HepG2 (cell line): ENCODE measurements around the gene SKI. TPM values are rescaled to one million over a fixed set of nuclear protein-coding genes. Genes with fewer than 3 reads are reported as not detected.

Experiments
- ARNTL ChIP-seq: sonication (generic); formaldehyde crosslinking; IDR thresholded peaks from 2 replicates; pipeline ENCODE4 v1.4.0; 2020; ENCODE audit warnings: mild to moderate bottlenecking, missing genetic modification reagents
- BHLHE40 ChIP-seq: IDR thresholded peaks from 2 replicates; pipeline ENCODE4 v1.6.1; 2011; ENCODE audit warnings: low read length, improper control_type of control experiment
- ERF ChIP-seq: IDR thresholded peaks from 2 replicates; pipeline ENCODE4 v1.6.1; 2018; ENCODE audit warnings: missing biosample characterization, missing genetic modification reagents
- MXD4 ChIP-seq: IDR thresholded peaks from 2 replicates; pipeline ENCODE4 v1.6.1; 2016; ENCODE audit warnings: mild to moderate bottlenecking, missing biosample characterization, missing genetic modification reagents
- MXI1 ChIP-seq: IDR thresholded peaks from 3 replicates; pipeline ENCODE4 v1.6.1; 2012; ENCODE audit warnings: low read depth, low read length, inconsistent platforms, borderline replicate concordance
- MYC ChIP-seq: sonication (generic); formaldehyde crosslinking; IDR thresholded peaks from 2 replicates; pipeline ENCODE4 v1.9.0; 2021; ENCODE audit warnings: missing genetic modification reagents, borderline replicate concordance
- MYPOP ChIP-seq: sonication (generic); formaldehyde crosslinking; IDR thresholded peaks from 2 replicates; pipeline ENCODE4 v1.8.1; 2023; ENCODE audit warnings: mild to moderate bottlenecking, moderate library complexity, missing genetic modification reagents
- MZF1 ChIP-seq: sonication (generic); formaldehyde crosslinking; IDR thresholded peaks from 2 replicates; pipeline ENCODE4 v1.8.1; 2023; ENCODE audit warnings: mild to moderate bottlenecking, missing genetic modification reagents, borderline replicate concordance
- POGK ChIP-seq: sonication (generic); formaldehyde crosslinking; conservative IDR thresholded peaks from 2 replicates; pipeline ENCODE4 v1.8.0; 2022; ENCODE audit warnings: mild to moderate bottlenecking, moderate library complexity, missing genetic modification reagents
- SAP130 ChIP-seq: IDR thresholded peaks from 2 replicates; pipeline ENCODE4 v1.6.1; 2016; ENCODE audit warnings: low read depth
- SPEN ChIP-seq: sonication (generic); formaldehyde crosslinking; IDR thresholded peaks from 2 replicates; pipeline ENCODE4 v1.5.1; 2020; ENCODE audit warnings: low read depth, mild to moderate bottlenecking, missing genetic modification reagents
- TCF7 ChIP-seq: sonication (generic); IDR thresholded peaks from 2 replicates; pipeline ENCODE4 v1.6.1; 2016; ENCODE audit warnings: antibody characterized with exemption, low read depth
- ZFP90 ChIP-seq: sonication (generic); formaldehyde crosslinking; IDR thresholded peaks from 2 replicates; pipeline ENCODE4 v1.8.0; 2022; ENCODE audit warnings: missing genetic modification reagents, mild to moderate bottlenecking, inconsistent platforms, borderline replicate concordance
- ZHX2 ChIP-seq, 2 experiments: sonication (generic) in 1 of 2; formaldehyde crosslinking in 1 of 2; IDR thresholded peaks; 2 replicates each; pipeline versions ENCODE4 v1.6.1 to v1.9.0; 2014 to 2022; ENCODE audit warnings: antibody characterized with exemption in 1 of 2, borderline replicate concordance in 1 of 2, inconsistent platforms in 1 of 2, low read depth in 1 of 2, missing genetic modification reagents in 1 of 2
- ZNF138 ChIP-seq: sonication (generic); formaldehyde crosslinking; IDR thresholded peaks from 2 replicates; pipeline ENCODE4 v1.5.0; 2020; ENCODE audit warnings: mild to moderate bottlenecking, low read depth, missing genetic modification reagents
- ZNF3 ChIP-seq: IDR thresholded peaks from 2 replicates; pipeline ENCODE4 v1.7.0; 2017; ENCODE audit warnings: inconsistent platforms
- ZNF317 ChIP-seq: sonication (generic); formaldehyde crosslinking; IDR thresholded peaks from 2 replicates; pipeline ENCODE4 v1.5.0; 2020; ENCODE audit warnings: mild to moderate bottlenecking, missing genetic modification reagents
- ZNF468 ChIP-seq: sonication (generic); formaldehyde crosslinking; IDR thresholded peaks from 2 replicates; pipeline ENCODE4 v1.8.0; 2022; ENCODE audit warnings: mild to moderate bottlenecking, moderate library complexity, missing genetic modification reagents
- ZNF501 ChIP-seq: sonication (generic); formaldehyde crosslinking; IDR thresholded peaks from 2 replicates; pipeline ENCODE4 v1.5.1; 2020; ENCODE audit warnings: mild to moderate bottlenecking, moderate library complexity, missing genetic modification reagents
- ZNF7 ChIP-seq: IDR thresholded peaks from 2 replicates; pipeline ENCODE4 v1.6.1; 2016; ENCODE audit warnings: missing biosample characterization, missing genetic modification reagents
- ZNF761 ChIP-seq: sonication (generic); formaldehyde crosslinking; conservative IDR thresholded peaks from 2 replicates; pipeline ENCODE4 v1.4.0; 2020; ENCODE audit warnings: mild to moderate bottlenecking, missing genetic modification reagents
- polyA plus RNA-seq, 8 experiments: library from polyadenylated mRNA; depleted of rRNA in 3 of 8; stranded (reverse) in 7 of 8; unstranded in 1 of 8; fragments of >200 nt; fragmentation: Illumina TruSeq in 4 of 8; extraction: Trizol in 4 of 8; gene quantifications; 2 replicates each; pipeline versions ENCODE4 v1.2.1 to v1.2.3, GENCODE V29; 2011 to 2016; ENCODE audit warnings: low read depth in 4 of 8, missing spikeins in 1 of 8, mixed read lengths in 1 of 8; ENCODE audit not compliant: insufficient read depth in 1 of 8
- total RNA-seq, 5 experiments: library from RNA; depleted of rRNA; stranded (reverse); fragments of >200 nt; fragmentation: Illumina TruSeq; extraction: Trizol; gene quantifications; 2 replicates each; pipeline ENCODE4 v1.2.3, GENCODE V29; 2016; ENCODE audit warnings: low read depth in 1 of 5

The SKI gene
- total and polyA plus RNA-seq, 2 of the 13 experiments (the other 11 are each of a cell fraction or from before 2014, with no cell fraction given), result 4.7 to 6.9 TPM

GRCh38 chr1:2231532-2232254, 3.6 kb downstream of the SKI start (continued):
- 0 out of 2 replicates have a peak, but pooled peaks have one; percentile 9 for TF ChIP-seq ZHX2 (IDR thresholded peaks at IDR 0.05; ENCODE audit: low read depth)
- TF ChIP-seq ZHX2 (CRISPR knock-in tag; IDR thresholded peaks at IDR 0.05; ENCODE audit: borderline replicate concordance), result no peak
- TF ChIP-seq SAP130 (CRISPR knock-in tag), result peak; percentile 79; the same call in 1 of the 2 replicates
- TF ChIP-seq SPEN (CRISPR knock-in tag), result peak; percentile 54; the same call in 1 of the 2 replicates
- TF ChIP-seq ZNF3 (CRISPR knock-in tag), result no peak
- no peak; the same call in 1 of the 2 replicates for TF ChIP-seq POGK (CRISPR knock-in tag)
- 0 out of 2 replicates have a peak, but pooled peaks have one; percentile 22 for TF ChIP-seq ERF (CRISPR knock-in tag)
- no peak for TF ChIP-seq MZF1
- no peak; the same call in 1 of the 2 replicates for TF ChIP-seq TCF7
- TF ChIP-seq ZNF501, result 0 out of 2 replicates have a peak, but pooled peaks have one; percentile 12
- no peak for TF ChIP-seq ZNF138
- TF ChIP-seq MXI1, result peak; percentile 62; the same call in 1 of the 3 replicates
- TF ChIP-seq MYPOP (CRISPR knock-in tag), result 0 out of 2 replicates have a peak, but pooled peaks have one; percentile 13
- no peak for TF ChIP-seq BHLHE40
- 0 out of 2 replicates have a peak, but pooled peaks have one; percentile 17 for TF ChIP-seq ZFP90
- TF ChIP-seq ZNF761 (CRISPR knock-in tag), result no peak
- TF ChIP-seq ZNF317, result 0 out of 2 replicates have a peak, but pooled peaks have one; percentile 5
- TF ChIP-seq MYC (CRISPR knock-in tag), result peak; percentile 49; the same call in 1 of the 2 replicates
- 0 out of 2 replicates have a peak, but pooled peaks have one; percentile 27 for TF ChIP-seq ZNF468 (CRISPR knock-in tag)
- TF ChIP-seq ARNTL (CRISPR knock-in tag), result 0 out of 2 replicates have a peak, but pooled peaks have one; percentile 27
- peak; percentile 67 for TF ChIP-seq MXD4 (CRISPR knock-in tag)
- no peak for TF ChIP-seq ZNF7 (CRISPR knock-in tag)
